GM12878 (cell line): ENCODE measurements around the gene PGBD5. TPM values are rescaled to one million over a fixed set of nuclear protein-coding genes. Genes with fewer than 3 reads are reported as not detected.

ENCODE experiments used
- ATAC-seq: fragments of 200-7000 bp; cut with Tn5 transposase; 3 replicates; pipeline ENCODE4 v1.9.1; 2020; ENCODE audit warnings: mild to moderate bottlenecking, moderate library complexity
- BruUV-seq: library from RNA; stranded (reverse); fragments of 400-500 nt; replicated peaks from 2 replicates; lab custom pipeline; 2021; lab: Mats Ljungman, UMichigan
- CTCF ChIA-PET: fragments of 300-600 bp; sonication (Branson Sonifier 250); formaldehyde crosslinking; extraction: SDS; loops from one replicate; lab custom pipeline; 2021; ENCODE audit warnings: inconsistent platforms; lab: Yijun Ruan, JAX
- POLR2A ChIA-PET: fragments of 350-600 bp; formaldehyde crosslinking; extraction: SDS; loops from one replicate; lab custom pipeline; 2021; ENCODE audit warnings: inconsistent platforms; lab: Charles Lee
- RAD21 ChIA-PET: fragments of 300-600 bp; sonication (Branson Sonifier 250); formaldehyde crosslinking; loops from one replicate; lab custom pipeline; 2023; ENCODE audit warnings: antibody characterized with exemption; ENCODE audit not compliant: unreplicated experiment; lab: Charles Lee
- SMC1A ChIA-PET: fragments of 300-600 bp; sonication (Branson Sonifier 250); formaldehyde crosslinking; loops from one replicate; lab custom pipeline; 2023; ENCODE audit not compliant: unreplicated experiment, uncharacterized antibody; lab: Charles Lee
- DNase-seq: peaks from one replicate; pipeline ENCODE4 v3.0.0-alpha.2; 2011; ENCODE audit warnings: low read depth, low spot score
- FAIRE-seq: peaks from 3 replicates; lab custom pipeline; 2011; peaks lifted over from hg19 to GRCh38; lab: Jason Lieb, UNC
- H2AFZ ChIP-seq: 2 replicates; pipeline ENCODE4 v1.6.0; 2011; ENCODE audit warnings: low read depth, low read length, control low read depth; ENCODE audit not compliant: control insufficient read depth
- H3K27ac ChIP-seq: 2 replicates; pipeline ENCODE4 v1.5.1; 2011; ENCODE audit warnings: control low read depth; ENCODE audit not compliant: control insufficient read depth, insufficient read depth
- H3K27me3 ChIP-seq, 2 experiments: replicated peaks in 1 of 2; 2 replicates each; pipeline versions ENCODE4 v1.6.0 to v1.6.1; 2011; ENCODE audit warnings: low read length in 1 of 2; ENCODE audit not compliant: control insufficient read depth in 2 of 2, insufficient read depth in 2 of 2
- H3K36me3 ChIP-seq, 2 experiments: 2 replicates each; pipeline ENCODE4 v1.5.1; 2011; ENCODE audit warnings: low read length in 1 of 2; ENCODE audit not compliant: control insufficient read depth in 2 of 2, insufficient read depth in 2 of 2
- H3K4me1 ChIP-seq: 2 replicates; pipeline ENCODE4 v1.6.1; 2011; ENCODE audit warnings: mild to moderate bottlenecking, low read length, moderate library complexity, mixed read lengths; ENCODE audit not compliant: control insufficient read depth, insufficient read depth
- H3K4me2 ChIP-seq: 2 replicates; pipeline ENCODE4 v1.6.0; 2011; ENCODE audit warnings: control low read depth; ENCODE audit not compliant: control insufficient read depth, insufficient read depth
- H3K4me3 ChIP-seq: fragments of 200-600 bp; sonication (generic); 2 replicates; pipeline ENCODE4 v1.5.1; 2016
- H3K79me2 ChIP-seq: 2 replicates; pipeline ENCODE4 v1.6.0; 2011; ENCODE audit warnings: low read length; ENCODE audit not compliant: control insufficient read depth, insufficient read depth
- H3K9ac ChIP-seq: 2 replicates; pipeline ENCODE4 v1.8.0; 2011; ENCODE audit warnings: low read length, control low read depth, mixed read lengths; ENCODE audit not compliant: control insufficient read depth, insufficient read depth
- H3K9me3 ChIP-seq: replicated peaks from 3 replicates; pipeline ENCODE4 v1.5.1; 2011; ENCODE audit warnings: mild to moderate bottlenecking, low read length; ENCODE audit not compliant: control insufficient read depth, insufficient read depth
- H4K20me1 ChIP-seq: 2 replicates; pipeline ENCODE4 v1.6.0; 2011; ENCODE audit not compliant: control insufficient read depth, insufficient read depth
- ATF2 ChIP-seq: IDR thresholded peaks from 2 replicates; pipeline ENCODE4 v1.6.1; 2012; ENCODE audit warnings: low read length, inconsistent platforms
- BHLHE40 ChIP-seq, 2 experiments: fragments of 450-650 bp in 1 of 2; IDR thresholded peaks; 2 replicates each; pipeline ENCODE4 v1.6.1; 2011 to 2017; ENCODE audit warnings: low read depth in 2 of 2, borderline replicate concordance in 1 of 2, improper control_type of control experiment in 1 of 2, low read length in 1 of 2, mild to moderate bottlenecking in 1 of 2
- CBX3 ChIP-seq: fragments of 200-600 bp; sonication (generic); IDR thresholded peaks from 2 replicates; pipeline ENCODE4 v1.6.1; 2016; ENCODE audit warnings: low read depth, borderline replicate concordance
- CREM ChIP-seq: IDR thresholded peaks from 2 replicates; pipeline ENCODE4 v1.6.1; 2014; ENCODE audit warnings: antibody characterized with exemption, low read depth
- ESRRA ChIP-seq: IDR thresholded peaks from 2 replicates; pipeline ENCODE4 v1.6.1; 2012; ENCODE audit warnings: mild to moderate bottlenecking, low read length, improper control_type of control experiment
- IRF5 ChIP-seq: fragments of 450-650 bp; IDR thresholded peaks from 2 replicates; pipeline ENCODE4 v1.6.1; 2017; ENCODE audit warnings: borderline replicate concordance
- NR2C1 ChIP-seq: fragments of 450-650 bp; IDR thresholded peaks from 2 replicates; pipeline ENCODE4 v1.6.1; 2017; ENCODE audit warnings: antibody characterized with exemption, mild to moderate bottlenecking, moderate library complexity
- POLR2AphosphoS5 ChIP-seq: IDR thresholded peaks from 2 replicates; pipeline ENCODE4 v1.6.1; 2011; ENCODE audit warnings: mild to moderate bottlenecking, low read length, inconsistent platforms
- RFX5 ChIP-seq: IDR thresholded peaks from 2 replicates; pipeline ENCODE4 v1.6.1; 2011; ENCODE audit warnings: low read depth, low read length, improper control_type of control experiment
- SMAD1 ChIP-seq: fragments of 450-650 bp; IDR thresholded peaks from 2 replicates; pipeline ENCODE4 v1.6.1; 2018; ENCODE audit warnings: mild to moderate bottlenecking, low read depth; ENCODE audit not compliant: partially characterized antibody
- SMAD5 ChIP-seq: IDR thresholded peaks from 2 replicates; pipeline ENCODE4 v1.6.1; 2016; ENCODE audit warnings: antibody characterized with exemption, low read depth
- TARDBP ChIP-seq: IDR thresholded peaks from 2 replicates; pipeline ENCODE4 v1.6.1; 2016; ENCODE audit warnings: borderline replicate concordance
- TCF12 ChIP-seq: IDR thresholded peaks from 2 replicates; pipeline ENCODE4 v1.6.1; 2011; ENCODE audit warnings: low read depth, mild to moderate bottlenecking, low read length
- WGBS: methylation state at CpG from one replicate; pipeline ENCODE4 v1.1.6; 2016; ENCODE audit warnings: low lambda C conversion rate; ENCODE audit not compliant: insufficient replicate concordance, insufficient coverage; ENCODE audit errors: missing lambda C conversion rate; 5-methylcytosine and 5-hydroxymethylcytosine counted together
- in situ Hi-C: fragments of 300-500 bp; cut with MboI; formaldehyde crosslinking; loops from 9 replicates; pipeline ENCODE4 v1.14.3; 2018; ENCODE audit warnings: mixed read lengths
- intact Hi-C: fragments of 100-400 bp; cut with micrococcal nuclease; formaldehyde crosslinking; loops from one replicate; pipeline ENCODE4 v1.14.2; 2022; ENCODE audit not compliant: unreplicated experiment
- polyA plus RNA-seq, 11 experiments: library from polyadenylated mRNA; depleted of rRNA in 4 of 11; unstranded in 6 of 11; stranded (reverse) in 5 of 11; fragments of >200 nt; fragmentation: Nextera tagmentation in 4 of 11; fragmentation: Illumina TruSeq in 1 of 11; extraction: Ambion mirVana in 4 of 11; extraction: Trizol in 1 of 11; gene quantifications; 1 replicate in 1 of 11; 2 replicates in 10 of 11; pipeline versions ENCODE4 v1.2.1 to v1.2.3, GENCODE V29; 2011 to 2016; ENCODE audit warnings: inconsistent platforms in 2 of 11, missing spikeins in 2 of 11, low read depth in 1 of 11
- total RNA-seq, 4 experiments: library from RNA; depleted of rRNA in 3 of 4; stranded (reverse); fragments of >200 nt in 3 of 4; fragmentation: Illumina TruSeq in 1 of 4; extraction: Trizol in 1 of 4; gene quantifications; 2 replicates each; pipeline versions ENCODE4 v1.2.1 to v1.2.3, GENCODE V29; 2013 to 2021
- TF ChIP-seq, protein P1 (sequence below): IDR thresholded peaks from 2 replicates; pipeline ENCODE4 v1.6.1; 2011; ENCODE audit warnings: mild to moderate bottlenecking, low read depth, low read length, moderate library complexity; ENCODE audit not compliant: insufficient replicate concordance

PGBD5 gene
- total and polyA plus RNA-seq, 10 of the 15 experiments (the other 5 are each of a cell fraction or from before 2014, with no cell fraction given): 0.03 TPM; not detected in 9

DNA sequence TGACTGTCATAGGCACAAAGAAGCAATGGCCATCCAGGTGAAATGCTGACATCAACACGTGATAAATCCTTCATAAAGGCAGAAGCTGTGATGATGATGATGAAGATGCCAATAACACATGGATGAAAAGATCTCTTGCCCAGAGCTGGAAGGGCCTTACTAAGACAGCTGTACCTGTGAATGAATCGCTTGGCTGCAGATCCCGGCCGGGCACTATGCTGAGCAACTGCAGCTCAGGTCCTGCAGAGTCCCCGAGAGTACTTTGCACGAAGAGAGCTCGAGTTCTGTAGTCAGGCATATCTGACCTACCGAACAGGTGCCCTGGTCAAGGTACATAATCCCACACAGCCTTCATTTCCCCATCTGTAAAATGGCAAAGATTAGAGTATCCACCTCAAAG lies 48.8 kb downstream of the PGBD5 start:
- Histone ChIP-seq H3K36me3 (no peaks in the 10 kb centered on the region), H4K20me1 (no peaks in the 10 kb centered on the region), H3K4me3 (no peak overlapping the region), H3K9me3 (peaks cover 2% of the 10 kb centered on the region; the same call in 1 of the 3 replicates), H3K27ac (no peak overlapping the region), H2AFZ (no peak overlapping the region), H3K9ac (no peak overlapping the region), H3K4me2 (no peak overlapping the region), H3K27me3 (peaks cover 1 to 2% of the 10 kb centered on the region in 2 experiments; a peak in 3 of 4 replicates), H3K4me1 (no peaks in the 10 kb centered on the region), H3K79me2 (no peaks in the 10 kb centered on the region)
- POLR2A ChIA-PET: no interaction called here
- FAIRE-seq (no peak), DNase-seq (no peak), ATAC-seq (no peak)
- intact Hi-C loops: no loop called here
- TF ChIP-seq BHLHE40 (IDR thresholded peaks at IDR 0.05; ENCODE audit: borderline replicate concordance in 1 of 2, low read depth in 2 of 2, low read length in 1 of 2) (no peak), ESRRA (no peak), TCF12 (no peak), TARDBP (no peak), RFX5 (no peak), ATF2 (no peak), SMAD5 (no peak), POLR2AphosphoS5 (no peak), NR2C1 (no peak), IRF5 (no peak), CREM (no peak), CBX3 (no peak), SMAD1 (no peak)
- TF ChIP-seq, protein P1, sequence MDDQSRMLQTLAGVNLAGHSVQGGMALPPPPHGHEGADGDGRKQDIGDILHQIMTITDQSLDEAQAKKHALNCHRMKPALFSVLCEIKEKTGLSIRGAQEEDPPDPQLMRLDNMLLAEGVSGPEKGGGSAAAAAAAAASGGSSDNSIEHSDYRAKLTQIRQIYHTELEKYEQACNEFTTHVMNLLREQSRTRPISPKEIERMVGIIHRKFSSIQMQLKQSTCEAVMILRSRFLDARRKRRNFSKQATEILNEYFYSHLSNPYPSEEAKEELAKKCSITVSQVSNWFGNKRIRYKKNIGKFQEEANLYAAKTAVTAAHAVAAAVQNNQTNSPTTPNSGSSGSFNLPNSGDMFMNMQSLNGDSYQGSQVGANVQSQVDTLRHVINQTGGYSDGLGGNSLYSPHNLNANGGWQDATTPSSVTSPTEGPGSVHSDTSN: no peak
- in situ Hi-C loops: no loop called here
- RAD21 ChIA-PET: no interaction called here
- CTCF ChIA-PET: interaction anchor here (0.6 kb wide), 1 partner anchor 1336 kb away, joined by 3 read pairs; no protein-coding TSS in a partner anchor
- SMC1A ChIA-PET: no interaction called here
- no TSS peak for BruUV-seq
- 33% methylated on average over 8 of the region's 8 CpGs for WGBS
